IPS DF 4.7 (cell line): ENCODE measurements around the gene MAPK1.
"Not testable (repeated sequence)": the region's sequence is repeated elsewhere in the genome, so short reads cannot be mapped to it uniquely, and the experiment has no call there.

Experiments used
- DNase-seq: peaks from one replicate; pipeline ENCODE4 v3.0.0-alpha.2; 2013; ENCODE audit warnings: low spot score; ENCODE audit errors: extremely low read depth

The MAPK1 gene

GRCh38 chr22:21867528-21868266 lies at the start of gene MAPK1:
Gene MAPK1 (minus strand): TSS chr22:21867645. CDS start chr22:21867440, 205 bp downstream.
- DNase-seq = no peak

GRCh38 chr22:21916309-21916918 lies 49.0 kb upstream of the MAPK1 start:
- DNase-seq = no peak

- no peak for DNase-seq
Observed at GRCh38 chr22:21915624-21916308, 48.3 kb upstream of the MAPK1 start.

- not testable (repeated sequence) for DNase-seq
Observed at GRCh38 chr22:21914033-21914642, 46.7 kb upstream of the MAPK1 start.

GRCh38 chr22:21910367-21910766 lies 42.9 kb upstream of the MAPK1 start:
- DNase-seq = not testable (repeated sequence)

- no peak for DNase-seq
Observed at GRCh38 chr22:21909871-21910270, 42.4 kb upstream of the MAPK1 start.

GRCh38 chr22:21907638-21908522 lies 40.4 kb upstream of the MAPK1 start:
- no peak for DNase-seq

- DNase-seq = not testable (repeated sequence)
Observed at GRCh38 chr22:21905234-21905633, 37.8 kb upstream of the MAPK1 start.

- DNase-seq = no peak
Observed at GRCh38 chr22:21904250-21904789, 36.9 kb upstream of the MAPK1 start.

- DNase-seq = no peak
Observed at GRCh38 chr22:21903283-21903682, 35.8 kb upstream of the MAPK1 start.

- no peak for DNase-seq
Observed at GRCh38 chr22:21902296-21903087, 35.0 kb upstream of the MAPK1 start.

GRCh38 chr22:21898354-21898896 lies 31.0 kb upstream of the MAPK1 start:
- DNase-seq = no peak

- no peak for DNase-seq
Observed at GRCh38 chr22:21896951-21897513, 29.6 kb upstream of the MAPK1 start.

- not testable (repeated sequence) for DNase-seq
Observed at GRCh38 chr22:21896275-21896674, 28.8 kb upstream of the MAPK1 start.

- DNase-seq = no peak
Observed at GRCh38 chr22:21894799-21895198, 27.4 kb upstream of the MAPK1 start.

GRCh38 chr22:21889251-21889990 lies 22.0 kb upstream of the MAPK1 start:
- DNase-seq = no peak

- DNase-seq = no peak
Observed at GRCh38 chr22:21887841-21888240, 20.4 kb upstream of the MAPK1 start.

GRCh38 chr22:21883930-21884329 lies 16.5 kb upstream of the MAPK1 start:
- DNase-seq = not testable (repeated sequence)
